Motor neuron (in vitro differentiated cells): Measurements from ENCODE around the gene SLC10A1. TPM values are rescaled to one million over a fixed set of nuclear protein-coding genes. Genes with fewer than 3 reads are reported as not detected.
"Not testable (repeated sequence)": the region's sequence is repeated elsewhere in the genome, so short reads cannot be mapped to it uniquely, and the experiment has no call there.

Experiments
- ATAC-seq, 8 experiments: fragments of 200-7000 bp; cut with Tn5 transposase; replicated peaks in 6 of 8; 2 replicates each; pipeline ENCODE4 v1.8.0; 2021; ENCODE audit warnings: mild to moderate bottlenecking in 8 of 8, moderate library complexity in 8 of 8
- H3K27ac ChIP-seq, 2 donors: fragments of 250-450 bp; sonication (Bioruptor Pico); 2 replicates each; pipeline ENCODE4 v1.9.0; 2021; ENCODE audit warnings: antibody characterized with exemption in 2 of 2, mild to moderate bottlenecking in 2 of 2, moderate library complexity in 1 of 2
- H3K4me1 ChIP-seq, 2 donors: fragments of 250-450 bp; sonication (Bioruptor Pico); replicated peaks in 1 of 2; 2 replicates each; pipeline ENCODE4 v1.6.1; 2021; ENCODE audit warnings: antibody characterized with exemption in 2 of 2, mild to moderate bottlenecking in 2 of 2, moderate library complexity in 1 of 2
- H3K4me3 ChIP-seq, 5 donors: fragments of 250-450 bp; sonication (Bioruptor Pico); 2 replicates each; pipeline ENCODE4 v1.9.0; 2021; ENCODE audit warnings: antibody characterized with exemption in 5 of 5, mild to moderate bottlenecking in 5 of 5, moderate library complexity in 4 of 5
- WGBS, 10 experiments: fragments of 450-650 bp; shearing (Covaris generic); methylation state at CpG; one replicate each; pipeline ENCODE4 v1.0.0; 2022; 5-methylcytosine and 5-hydroxymethylcytosine counted together
- in situ Hi-C, 9 experiments: fragments of 400-800 bp; cut with MboI; loops; one replicate each; pipeline ENCODE4 v1.15.0; 2021; ENCODE audit warnings: low sequenced_read_pairs in 9 of 9, low pct_unique_long_range_greater_than_20kb in 2 of 9; ENCODE audit not compliant: unreplicated experiment in 9 of 9
- total RNA-seq, 8 experiments: library from RNA; unstranded; fragments of 300-600 nt; gene quantifications; 2 replicates each; pipeline versions ENCODE4 v1.2.3 to v1.2.4, GENCODE V29; 2022

The SLC10A1 gene
- total RNA-seq, 8 experiments from 2014 or later: 0.82 to 2.8 (median 0.98) TPM

DNA sequence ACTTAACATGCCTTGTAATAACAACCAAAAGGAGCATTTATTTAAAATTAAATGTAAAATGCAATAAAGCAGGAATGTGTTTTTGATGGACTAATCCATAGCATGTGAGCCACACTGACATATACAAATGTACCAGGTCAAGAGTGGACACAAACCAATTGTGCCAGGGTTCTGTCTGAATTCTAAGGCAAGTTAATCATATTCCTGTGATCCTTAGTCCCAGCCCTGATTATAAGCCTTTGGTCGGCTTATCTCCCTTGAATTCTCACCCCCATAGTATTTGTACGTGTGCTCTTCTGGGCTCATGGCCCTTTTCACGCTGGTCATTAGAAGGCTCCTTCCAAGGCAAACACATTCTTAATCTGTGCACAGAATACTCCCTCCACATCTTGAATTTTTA is 40.7 kb downstream of the SLC10A1 start:
- ATAC-seq: no peak
- Histone ChIP-seq H3K4me3 (no peak overlapping the region), H3K4me1 (no peaks in the 10 kb centered on the region), H3K27ac (no peak overlapping the region)
- 40 to 100% (median 93%) methylated on average over 1 to 3 of the region's 3 CpGs; no CpG with 5 or more reads in 3 of the 10 experiments for WGBS, 10 experiments
- in situ Hi-C loops: no loop called here

DNA sequence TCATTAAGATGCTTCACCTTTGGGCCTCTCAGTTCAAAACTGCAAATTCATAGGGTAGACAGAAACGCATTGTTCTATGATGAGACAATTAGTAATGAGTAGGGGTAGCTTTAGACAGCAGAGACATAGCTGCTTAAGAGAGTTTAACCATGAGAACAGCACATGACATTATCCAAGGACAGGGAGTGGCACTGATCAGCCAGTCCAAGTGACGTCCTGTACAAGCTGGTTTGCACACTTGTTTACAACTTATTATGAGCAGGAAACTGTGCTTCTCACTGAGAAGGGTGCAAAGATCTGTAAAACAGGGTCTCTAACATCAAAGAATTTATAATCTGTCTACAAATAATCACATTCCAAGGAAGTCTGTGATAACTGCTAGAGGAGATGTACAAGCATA is 41.3 kb downstream of the SLC10A1 start:
- H3K4me3 ChIP-seq: no peak overlapping the region
- in situ Hi-C loops: no loop called here
- H3K27ac ChIP-seq: no peak overlapping the region
- no peaks in the 10 kb centered on the region for H3K4me1 ChIP-seq
- WGBS, 10 experiments: 20 to 100% (median 83%) methylated on average over 1 to 2 of the region's 2 CpGs; no CpG with 5 or more reads in 6 of the 10 experiments
- peak in 4 of 8 experiments; percentile 47 to 80 (median 61) for ATAC-seq

DNA sequence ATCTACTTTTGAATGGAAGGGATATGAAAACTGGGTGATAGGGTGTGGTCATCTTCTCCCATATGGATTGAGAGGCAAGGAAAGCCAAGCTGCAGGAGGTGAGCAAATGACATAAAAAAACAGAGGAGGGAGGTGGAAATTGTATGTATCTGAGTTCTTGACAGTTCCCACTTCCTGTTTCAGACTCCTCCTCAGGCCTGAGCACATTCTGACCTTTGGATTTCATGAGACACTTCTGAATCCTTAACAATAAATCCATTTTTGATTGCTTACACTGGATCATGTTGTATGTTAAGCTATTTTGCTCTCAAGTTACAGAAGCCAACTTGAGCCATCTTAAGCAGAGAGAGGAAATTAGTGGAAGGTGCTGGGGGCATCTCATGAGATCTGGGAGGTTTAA is 41.7 kb downstream of the SLC10A1 start:
- in situ Hi-C loops: no loop called here
- no peak overlapping the region for H3K27ac ChIP-seq
- peak in 2 of 8 experiments; percentile 19 to 24 for ATAC-seq
- no peak overlapping the region for H3K4me3 ChIP-seq
- H3K4me1 ChIP-seq: no peaks in the 10 kb centered on the region

DNA sequence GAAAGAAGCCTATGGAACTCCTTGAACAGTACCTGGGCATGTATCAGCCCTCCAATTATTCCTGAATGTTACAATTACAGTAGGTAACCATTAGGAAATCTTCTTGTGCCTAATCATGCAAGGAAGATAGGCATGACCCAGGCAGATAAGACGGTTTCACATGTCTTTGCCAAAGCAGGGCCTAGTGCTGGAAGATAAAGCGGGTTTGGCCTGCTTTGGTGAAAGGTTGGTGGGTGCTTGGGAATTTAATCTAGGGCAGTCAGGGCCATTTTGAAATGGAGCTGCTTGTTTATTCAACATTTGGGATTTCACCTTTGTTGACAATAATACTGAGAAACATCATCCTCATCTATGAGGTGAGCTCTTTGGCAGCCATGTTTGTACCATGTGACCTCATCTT is 42.6 kb downstream of the SLC10A1 start:
- H3K4me3 ChIP-seq: no peak overlapping the region
- no peaks in the 10 kb centered on the region for H3K4me1 ChIP-seq
- in situ Hi-C loops: no loop called here
- 67 to 100% (median 83%) methylated on average over 1 to 2 of the region's 2 CpGs; no CpG with 5 or more reads in 2 of the 10 experiments for WGBS, 10 experiments
- ATAC-seq: no peak
- no peak overlapping the region for H3K27ac ChIP-seq

DNA sequence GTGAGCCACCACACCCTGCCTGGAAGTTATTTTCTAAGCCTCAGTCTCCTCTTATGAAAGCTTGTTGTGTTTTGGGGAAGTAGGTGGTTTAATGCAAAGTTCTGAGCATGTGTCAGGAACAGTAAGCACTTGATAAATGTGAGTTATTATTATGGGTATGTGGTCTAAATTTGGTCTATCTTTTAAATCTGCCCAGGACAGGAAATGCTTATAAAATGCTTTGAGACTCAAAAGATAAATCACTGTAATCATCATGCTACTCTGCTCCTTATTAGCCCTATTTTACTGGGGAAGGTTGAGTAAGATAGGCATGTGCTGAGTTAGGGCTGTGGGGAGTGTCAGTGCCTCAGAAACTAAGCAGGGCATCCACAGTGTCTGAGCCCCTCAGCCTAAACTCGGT is 43.2 kb downstream of the SLC10A1 start:
- 44 to 100% methylated on average over 1 of the region's 1 CpG; no CpG with 5 or more reads in 8 of the 10 experiments for WGBS, 10 experiments
- no peaks in the 10 kb centered on the region for H3K4me1 ChIP-seq
- no peak for ATAC-seq
- H3K27ac ChIP-seq: no peak overlapping the region
- no peak overlapping the region for H3K4me3 ChIP-seq
- in situ Hi-C loops: no loop called here

DNA sequence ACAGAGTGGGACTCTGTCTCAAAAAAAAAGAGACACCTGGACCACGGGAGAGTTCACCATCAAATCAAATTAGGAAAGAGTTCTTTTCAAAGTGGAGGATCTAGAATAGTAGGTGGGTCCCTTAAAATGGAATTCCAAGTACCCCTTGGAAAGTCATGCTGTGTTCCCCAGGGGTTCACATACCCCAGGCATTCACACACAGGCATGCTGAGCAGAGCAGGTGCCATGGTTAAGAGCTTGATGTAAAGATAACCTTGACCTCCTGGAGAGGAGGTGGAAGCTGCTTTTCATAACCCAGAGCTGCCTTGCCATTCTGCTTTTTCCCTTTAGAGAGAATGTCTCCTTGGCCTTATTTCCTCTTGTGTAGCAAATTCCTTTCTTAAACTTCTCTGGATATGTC is 44.3 kb downstream of the SLC10A1 start:
- Histone ChIP-seq H3K4me3 (no peak overlapping the region), H3K4me1 (no peaks in the 10 kb centered on the region), H3K27ac (no peak overlapping the region)
- 0 to 80% (median 35%) methylated on average over 1 of the region's 1 CpG; no CpG with 5 or more reads in 4 of the 10 experiments for WGBS, 10 experiments
- no peak for ATAC-seq
- in situ Hi-C loops: no loop called here

DNA sequence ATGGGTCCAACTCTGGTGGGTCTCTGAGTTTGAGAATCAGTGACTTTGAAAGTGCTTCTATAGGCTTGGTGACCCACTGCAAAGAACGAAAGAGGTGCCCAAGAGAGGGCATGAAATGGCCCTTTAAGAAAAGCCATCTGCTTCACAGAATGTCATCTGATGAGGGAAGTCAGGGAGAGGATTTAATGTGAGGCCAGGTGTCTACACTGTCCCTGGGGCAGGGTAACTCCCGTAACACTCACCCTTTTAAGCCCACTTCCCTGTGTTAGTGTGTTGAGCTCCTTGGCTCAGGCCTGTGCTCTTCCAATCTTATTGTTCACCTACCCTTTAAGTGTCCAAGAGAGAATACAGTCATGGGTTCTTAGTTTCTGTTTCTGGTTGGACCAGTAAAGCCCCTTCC is 46.5 kb downstream of the SLC10A1 start:
- ATAC-seq: no peak
- no peak overlapping the region for H3K27ac ChIP-seq
- no peaks in the 10 kb centered on the region for H3K4me1 ChIP-seq
- no peak overlapping the region for H3K4me3 ChIP-seq
- WGBS, 10 experiments: 40 to 100% (median 78%) methylated on average over 1 to 2 of the region's 2 CpGs; no CpG with 5 or more reads in 4 of the 10 experiments
- in situ Hi-C loops: no loop called here

DNA sequence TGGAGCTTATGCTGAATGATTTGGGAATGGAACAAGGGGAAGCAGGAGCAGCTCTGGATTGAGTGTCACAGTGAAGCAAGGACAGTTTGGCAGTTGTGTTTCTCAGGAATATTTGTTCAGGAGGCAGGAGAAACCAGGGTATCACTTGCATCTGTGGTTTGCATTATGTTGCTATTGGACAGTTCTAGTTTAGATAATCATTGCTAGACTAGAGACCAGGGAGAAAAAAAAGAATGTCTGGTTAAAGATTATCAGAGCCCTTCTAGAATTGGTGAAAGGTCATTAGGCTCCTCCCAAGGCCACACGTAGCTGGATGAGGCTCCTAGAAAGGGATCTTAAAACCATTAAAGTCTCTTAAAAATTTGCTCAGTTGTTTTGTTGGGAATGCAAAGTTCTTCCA is 47.1 kb downstream of the SLC10A1 start:
- WGBS, 10 experiments: 0 to 60% (median 28%) methylated on average over 1 of the region's 1 CpG; no CpG with 5 or more reads in 4 of the 10 experiments
- in situ Hi-C loops: loop anchor here in 4 of 9 experiments (25.0 kb wide), 1 partner anchor 163 kb away; no protein-coding TSS in a partner anchor
- H3K4me3 ChIP-seq: no peak overlapping the region
- ATAC-seq: no peak
- H3K4me1 ChIP-seq: no peaks in the 10 kb centered on the region
- no peak overlapping the region for H3K27ac ChIP-seq

DNA sequence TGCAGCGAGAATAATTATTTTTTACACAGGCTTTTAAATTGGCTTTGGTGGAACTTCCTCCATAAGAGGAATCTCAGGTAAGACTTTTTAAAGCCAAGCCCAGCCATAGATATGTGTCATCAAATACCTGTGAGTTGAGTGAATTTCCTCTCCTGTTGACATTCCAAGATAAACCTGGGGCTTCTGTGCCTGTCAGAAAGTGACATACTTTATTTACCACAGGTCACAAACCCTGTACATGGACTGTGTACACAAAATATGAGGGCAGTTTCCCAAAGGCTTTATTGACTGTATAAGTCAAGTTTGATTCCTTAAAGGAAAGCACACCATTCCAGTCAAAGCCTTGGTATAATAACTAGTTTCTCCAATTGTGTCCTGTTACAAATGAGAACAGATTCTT is 56.0 kb downstream of the SLC10A1 start:
- no peak overlapping the region for H3K4me3 ChIP-seq
- 43 to 100% (median 100%) methylated on average over 1 of the region's 1 CpG; no CpG with 5 or more reads in 1 of the 10 experiments for WGBS, 10 experiments
- in situ Hi-C loops: loop anchor here in 4 of 9 experiments (25.0 kb wide), 1 partner anchor 154 kb away; no protein-coding TSS in a partner anchor
- no peak for ATAC-seq
- H3K27ac ChIP-seq: no peak overlapping the region
- H3K4me1 ChIP-seq: no peaks in the 10 kb centered on the region

DNA sequence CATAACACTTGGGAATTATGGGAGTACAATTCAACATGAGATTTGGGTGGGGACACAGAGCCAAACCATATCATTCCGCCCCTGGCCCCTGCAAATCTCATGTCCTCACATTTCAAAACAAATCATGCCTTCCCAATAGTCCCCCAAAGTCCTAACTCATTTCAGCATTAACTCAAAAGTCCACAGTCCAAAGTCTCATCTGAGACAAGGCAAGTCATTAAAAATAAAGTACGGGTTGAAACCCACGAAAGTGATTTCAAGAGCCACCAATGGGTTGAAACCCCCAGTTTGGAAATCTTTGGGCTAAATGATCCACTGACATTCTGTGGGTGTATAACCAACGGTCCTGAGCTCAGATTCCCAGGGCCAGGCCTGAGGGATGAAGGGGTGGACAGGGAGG is 60.6 kb downstream of the SLC10A1 start:
- not testable (repeated sequence) for H3K27ac ChIP-seq, ATAC-seq, H3K4me3 ChIP-seq, H3K4me1 ChIP-seq
- in situ Hi-C loops: loop anchor here in 4 of 9 experiments (25.0 kb wide), 1 partner anchor 149 kb away; no protein-coding TSS in a partner anchor
- WGBS, 10 experiments: 0 to 100% (median 75%) methylated on average over 1 to 3 of the region's 4 CpGs; no CpG with 5 or more reads in 4 of the 10 experiments

DNA sequence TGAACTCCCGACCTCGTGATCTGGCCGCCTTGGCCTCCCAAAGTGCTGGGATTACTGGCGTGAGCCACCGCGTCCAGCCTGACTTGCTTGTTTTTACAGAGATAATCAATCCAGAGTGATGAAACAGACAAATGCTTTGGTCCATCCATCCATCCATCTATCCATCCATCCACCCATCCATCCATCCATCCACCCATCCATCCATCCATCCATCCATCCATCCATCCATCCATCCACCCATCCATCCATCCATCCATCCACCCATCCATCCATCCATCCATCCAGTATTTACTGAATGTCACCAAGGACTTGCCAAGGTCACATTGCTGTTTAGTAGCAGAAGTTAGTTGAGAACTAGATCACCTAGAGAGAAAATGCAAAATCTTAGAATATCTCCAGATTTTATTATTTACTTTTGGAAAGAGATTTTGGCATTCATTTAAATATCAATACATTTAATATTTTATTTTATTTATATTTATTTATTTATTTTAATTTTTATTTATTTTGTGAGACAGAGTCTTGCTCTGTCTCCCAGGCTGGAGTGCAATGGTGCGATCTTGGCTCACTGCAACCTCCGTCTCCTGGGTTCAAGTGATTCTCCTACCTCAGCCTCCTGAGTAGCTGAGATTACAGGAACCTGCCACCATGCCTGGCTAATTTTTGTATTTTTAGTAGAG is 65.0 kb downstream of the SLC10A1 start:
- in situ Hi-C loops: loop anchor here in 4 of 9 experiments (25.0 kb wide), 1 partner anchor 145 kb away; no protein-coding TSS in a partner anchor
- not testable (repeated sequence) for H3K27ac ChIP-seq, ATAC-seq, H3K4me3 ChIP-seq, H3K4me1 ChIP-seq
- 79 to 100% (median 93%) methylated on average over 2 to 8 of the region's 8 CpGs; no CpG with 5 or more reads in 1 of the 10 experiments for WGBS, 10 experiments

DNA sequence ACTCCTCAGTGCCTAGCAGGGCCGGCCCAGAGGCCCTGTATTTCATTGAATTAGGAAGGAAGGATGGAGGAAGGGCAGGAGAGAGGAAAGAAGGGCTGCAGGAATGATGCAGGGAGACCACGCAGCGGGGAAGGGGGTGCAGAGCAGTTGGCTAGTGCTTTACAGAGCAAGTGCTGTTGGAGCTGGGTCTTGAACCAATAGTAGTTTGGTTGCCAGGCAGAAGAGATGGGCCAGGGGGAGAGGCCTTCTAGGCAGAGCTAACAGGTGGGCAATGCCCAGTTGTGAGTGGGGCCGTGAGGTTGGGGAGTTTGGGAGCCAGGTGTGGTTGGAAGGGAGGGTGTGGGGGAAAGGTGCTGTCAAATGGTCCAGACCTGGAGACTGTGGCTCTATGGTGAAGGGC is 69.2 kb downstream of the SLC10A1 start:
- Histone ChIP-seq H3K4me3 (no peak overlapping the region), H3K4me1 (peaks cover 0 to 6% of the 10 kb centered on the region in 2 donors), H3K27ac (no peak overlapping the region)
- ATAC-seq: no peak
- 67 to 92% (median 75%) methylated on average over 1 to 2 of the region's 4 CpGs; no CpG with 5 or more reads in 5 of the 10 experiments for WGBS, 10 experiments
- in situ Hi-C loops: loop anchor here (10.0 to 25.0 kb wide), 2 partner anchors 141 to 143 kb away; no protein-coding TSS in a partner anchor

DNA sequence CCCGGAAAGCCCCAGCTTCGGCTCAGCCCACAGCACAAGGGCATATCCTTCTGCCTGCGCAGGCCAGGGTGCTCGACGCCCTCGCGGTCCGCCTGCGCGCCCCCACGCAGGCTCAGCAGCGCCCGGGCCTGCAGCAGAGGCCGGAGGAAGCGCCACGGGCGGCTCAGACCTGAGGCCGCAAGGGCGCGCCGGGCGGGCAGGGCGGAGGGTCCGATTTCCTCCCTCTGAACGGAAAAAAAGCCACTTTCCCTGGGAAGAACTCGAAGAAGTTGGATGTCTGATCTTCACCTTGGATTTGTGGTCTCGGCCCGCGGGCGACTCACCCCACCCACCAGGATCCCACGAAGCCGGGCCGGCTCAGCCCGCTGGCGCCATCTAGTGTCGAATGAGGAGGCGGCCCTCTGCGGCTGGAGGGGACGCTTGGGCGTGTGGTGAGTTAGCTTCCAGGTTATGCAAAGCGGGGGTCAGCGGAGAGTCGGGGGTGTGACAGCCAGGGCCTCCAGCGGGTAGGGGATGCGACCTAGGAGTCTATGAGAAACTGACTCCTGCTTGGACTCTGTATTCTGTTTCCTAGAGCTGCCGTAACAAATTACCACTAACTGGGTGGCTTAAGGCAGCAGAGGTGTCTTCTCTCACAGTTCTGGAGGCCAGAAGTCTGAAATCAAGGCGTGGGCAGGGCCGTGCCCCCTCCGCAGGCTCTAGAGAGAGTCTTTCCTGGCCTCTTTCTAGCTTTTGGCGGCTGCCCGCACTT is 70.1 kb downstream of the SLC10A1 start:
- peak; percentile 88 to 99 (median 98) for ATAC-seq
- in situ Hi-C loops: loop anchor here (10.0 to 25.0 kb wide), 2 partner anchors 140 to 142 kb away; no protein-coding TSS in a partner anchor
- Histone ChIP-seq H3K4me1 (peaks cover 0 to 6% of the 10 kb centered on the region in 2 donors), H3K27ac (no peak overlapping the region), H3K4me3 (peak overlapping the region in 1 of 5 donors; percentile 1)
- 0 to 30% (median 6%) methylated on average over 2 to 18 of the region's 51 CpGs; no CpG with 5 or more reads in 3 of the 10 experiments for WGBS, 10 experiments
